ENCODE results near the gene SNX24.
"Not testable (repeated sequence)": the region's sequence is repeated elsewhere in the genome, so short reads cannot be mapped to it uniquely, and the experiment has no call there.

Gene SNX24

GRCh38 chr5:122846051-122846550 lies 688 bp downstream of the SNX24 start:
- TF ChIP-seq CTCF (IDR thresholded peaks at IDR 0.05; ENCODE audit: insufficient read depth, low read length, poor library complexity, severe bottlenecking) (no peak), EZH2phosphoT487 (conservative IDR thresholded peaks at IDR 0.05; ENCODE audit: low read length) (no peak)
- Histone ChIP-seq H3K9me2 (replicated peaks; ENCODE audit: insufficient read depth, low read length) (no peaks in the 10 kb centered on the region), H3K27me3 (ENCODE audit: low read length) (no peaks in the 10 kb centered on the region), H2AFZ (ENCODE audit: low read depth, low read length, severe bottlenecking) (peak overlapping the region; percentile 93), H3K36me3 (ENCODE audit: low read length) (no peaks in the 10 kb centered on the region), H3F3A (ENCODE audit: insufficient read depth) (peaks cover 12% of the 10 kb centered on the region; the same call in 1 of the 2 replicates), H3K4me2 (ENCODE audit: low read depth, low read length, poor library complexity, severe bottlenecking) (peak overlapping the region; percentile 95), H3K79me2 (ENCODE audit: insufficient read depth, low read length) (no peaks in the 10 kb centered on the region), H3K9ac (ENCODE audit: low read length) (peak overlapping the region; percentile 64), H3K4me3 (ENCODE audit: insufficient read depth, low read length, poor library complexity, severe bottlenecking) (peak overlapping the region; percentile 56), H4K20me1 (ENCODE audit: low read depth, low read length) (no peaks in the 10 kb centered on the region), H3K27ac (ENCODE audit: low read depth, low read length) (no peak overlapping the region), H3K9me3 (ENCODE audit: insufficient read depth, low read length) (no peaks in the 10 kb centered on the region)

DNA sequence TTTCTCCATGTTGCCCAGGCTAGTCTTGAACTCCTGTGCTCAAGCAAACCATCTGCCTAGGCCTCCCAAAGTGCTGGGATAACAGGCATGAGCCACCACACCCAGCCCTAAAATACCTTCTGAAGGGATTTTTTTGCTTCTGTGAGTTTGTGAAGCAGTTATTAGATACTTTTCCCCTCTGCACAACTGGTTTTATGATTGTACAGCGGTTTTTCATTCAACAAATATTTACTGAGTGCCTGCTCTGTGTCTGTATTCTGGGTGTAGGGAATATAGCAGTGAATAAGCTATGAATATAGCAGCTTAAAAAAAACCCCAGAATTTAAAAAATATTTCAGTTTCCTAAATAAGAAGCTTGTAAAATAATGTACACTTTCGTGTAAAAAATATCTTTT lies 2.3 kb downstream of the SNX24 start:
- H3K9ac ChIP-seq (ENCODE audit: low read length), result no peak overlapping the region
- TF ChIP-seq EZH2phosphoT487 (conservative IDR thresholded peaks at IDR 0.05; ENCODE audit: low read length) (no peak), CTCF (IDR thresholded peaks at IDR 0.05; ENCODE audit: insufficient read depth, low read length, poor library complexity, severe bottlenecking) (no peak)
- H3K27me3 ChIP-seq (ENCODE audit: low read length), result no peaks in the 10 kb centered on the region
- no peak overlapping the region for H2AFZ ChIP-seq (ENCODE audit: low read depth, low read length, severe bottlenecking)
- no peak overlapping the region for H3K4me3 ChIP-seq (ENCODE audit: insufficient read depth, low read length, poor library complexity, severe bottlenecking)
- no peaks in the 10 kb centered on the region for H3K9me3 ChIP-seq (ENCODE audit: insufficient read depth, low read length)
- H3K36me3 ChIP-seq (ENCODE audit: low read length), result no peaks in the 10 kb centered on the region
- peaks cover 12% of the 10 kb centered on the region; the same call in 1 of the 2 replicates for H3F3A ChIP-seq (ENCODE audit: insufficient read depth)
- H4K20me1 ChIP-seq (ENCODE audit: low read depth, low read length), result no peaks in the 10 kb centered on the region
- H3K27ac ChIP-seq (ENCODE audit: low read depth, low read length), result no peak overlapping the region
- H3K9me2 ChIP-seq (replicated peaks; ENCODE audit: insufficient read depth, low read length), result no peaks in the 10 kb centered on the region
- no peaks in the 10 kb centered on the region for H3K79me2 ChIP-seq (ENCODE audit: insufficient read depth, low read length)
- no peak overlapping the region for H3K4me2 ChIP-seq (ENCODE audit: low read depth, low read length, poor library complexity, severe bottlenecking)

DNA sequence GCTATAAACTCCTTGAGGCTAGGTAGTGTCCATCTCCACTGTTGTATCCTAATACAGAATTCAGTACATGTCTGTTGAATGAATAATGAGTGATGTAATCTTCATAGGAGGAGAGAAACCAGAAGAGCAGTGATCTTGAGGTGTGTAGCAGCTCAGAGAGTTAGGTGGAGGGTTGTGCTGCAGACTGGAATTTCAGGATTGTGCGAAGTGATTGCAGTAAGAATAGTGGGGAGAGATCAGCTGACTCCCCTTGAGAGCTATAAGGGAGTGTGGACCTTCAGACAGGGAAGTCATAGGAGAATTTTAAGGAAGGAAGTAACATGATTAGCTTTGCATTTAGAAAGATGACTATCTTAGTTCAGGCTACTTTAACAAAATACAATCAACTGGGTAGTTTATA lies 4.4 kb downstream of the SNX24 start:
- H3K36me3 ChIP-seq (ENCODE audit: low read length), result no peaks in the 10 kb centered on the region
- no peaks in the 10 kb centered on the region for H4K20me1 ChIP-seq (ENCODE audit: low read depth, low read length)
- H3K9me2 ChIP-seq (replicated peaks; ENCODE audit: insufficient read depth, low read length), result no peaks in the 10 kb centered on the region
- H3K4me2 ChIP-seq (ENCODE audit: low read depth, low read length, poor library complexity, severe bottlenecking), result no peak overlapping the region
- H3K79me2 ChIP-seq (ENCODE audit: insufficient read depth, low read length), result no peaks in the 10 kb centered on the region
- no peak overlapping the region for H2AFZ ChIP-seq (ENCODE audit: low read depth, low read length, severe bottlenecking)
- H3K27ac ChIP-seq (ENCODE audit: low read depth, low read length), result no peak overlapping the region
- H3K9ac ChIP-seq (ENCODE audit: low read length), result no peak overlapping the region
- H3K27me3 ChIP-seq (ENCODE audit: low read length), result no peaks in the 10 kb centered on the region
- no peak for TF ChIP-seq EZH2phosphoT487 (conservative IDR thresholded peaks at IDR 0.05; ENCODE audit: low read length)
- no peak for TF ChIP-seq CTCF (IDR thresholded peaks at IDR 0.05; ENCODE audit: insufficient read depth, low read length, poor library complexity, severe bottlenecking)
- H3K9me3 ChIP-seq (ENCODE audit: insufficient read depth, low read length), result no peaks in the 10 kb centered on the region
- H3F3A ChIP-seq (ENCODE audit: insufficient read depth), result peaks cover 12% of the 10 kb centered on the region; the same call in 1 of the 2 replicates
- H3K4me3 ChIP-seq (ENCODE audit: insufficient read depth, low read length, poor library complexity, severe bottlenecking), result no peak overlapping the region

DNA sequence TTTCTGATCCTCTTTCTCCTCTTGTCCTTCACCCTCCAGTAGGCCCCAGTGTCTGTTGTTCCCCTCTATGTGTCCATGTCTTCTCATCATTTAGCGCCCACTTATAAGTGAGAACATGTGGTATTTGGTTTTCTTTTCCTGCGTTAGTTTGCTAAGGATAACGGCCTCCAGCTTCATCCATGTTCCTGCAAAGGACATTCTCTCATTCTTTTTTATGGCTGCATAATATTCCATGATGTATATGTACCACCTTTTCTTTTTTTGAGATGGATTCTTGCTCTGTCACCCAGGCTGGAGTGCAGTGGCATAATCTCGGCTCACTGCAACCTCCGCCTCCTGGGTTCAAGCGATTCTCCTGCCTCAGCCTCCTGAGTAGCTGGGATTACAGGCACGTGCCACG lies 12.1 kb downstream of the SNX24 start:
- not testable (repeated sequence) for H4K20me1 ChIP-seq (ENCODE audit: low read depth, low read length); H3K9me3 ChIP-seq (ENCODE audit: insufficient read depth, low read length); H3K27ac ChIP-seq (ENCODE audit: low read depth, low read length); H3K9ac ChIP-seq (ENCODE audit: low read length); H3K27me3 ChIP-seq (ENCODE audit: low read length); H3K4me3 ChIP-seq (ENCODE audit: insufficient read depth, low read length, poor library complexity, severe bottlenecking); H3K36me3 ChIP-seq (ENCODE audit: low read length); H2AFZ ChIP-seq (ENCODE audit: low read depth, low read length, severe bottlenecking); H3F3A ChIP-seq (ENCODE audit: insufficient read depth); H3K4me2 ChIP-seq (ENCODE audit: low read depth, low read length, poor library complexity, severe bottlenecking); H3K79me2 ChIP-seq (ENCODE audit: insufficient read depth, low read length); H3K9me2 ChIP-seq (replicated peaks; ENCODE audit: insufficient read depth, low read length)

All from SU-DHL-6 (cell line).